Measurements from ENCODE around the gene ATAD5.
A peak's percentile ranks its signal among the peaks of the same experiment; 100 is the strongest.
"Not testable (repeated sequence)": the region's sequence is repeated elsewhere in the genome, so short reads cannot be mapped to it uniquely, and the experiment has no call there.

The ATAD5 gene

GRCh38 chr17:30864636-30865035 lies 32.9 kb downstream of the ATAD5 start:
- Histone ChIP-seq H3K4me3 (ENCODE audit: low read depth, low read length) (no peak overlapping the region), H3K27me3 (ENCODE audit: control insufficient read depth, insufficient read depth, low read length) (no peaks in the 10 kb centered on the region), H3K36me3 (ENCODE audit: control insufficient read depth, insufficient read depth, low read length) (peaks cover 85% of the 10 kb centered on the region), H3K27ac (ENCODE audit: low read depth, low read length) (no peak overlapping the region), H3K4me1 (ENCODE audit: control insufficient read depth, insufficient read depth, low read length) (no peaks in the 10 kb centered on the region), H3K9me3 (ENCODE audit: control insufficient read depth, insufficient read depth, low read length) (no peaks in the 10 kb centered on the region), H3K9ac (ENCODE audit: low read depth, low read length) (no peak overlapping the region)

- Histone ChIP-seq H3K36me3 (ENCODE audit: control insufficient read depth, insufficient read depth, low read length) (peaks cover 84% of the 10 kb centered on the region), H3K9me3 (ENCODE audit: control insufficient read depth, insufficient read depth, low read length) (no peaks in the 10 kb centered on the region), H3K9ac (ENCODE audit: low read depth, low read length) (no peak overlapping the region), H3K4me1 (ENCODE audit: control insufficient read depth, insufficient read depth, low read length) (no peaks in the 10 kb centered on the region), H3K4me3 (ENCODE audit: low read depth, low read length) (no peak overlapping the region), H3K27me3 (ENCODE audit: control insufficient read depth, insufficient read depth, low read length) (no peaks in the 10 kb centered on the region), H3K27ac (ENCODE audit: low read depth, low read length) (no peak overlapping the region)
Observed at GRCh38 chr17:30869005-30869404, 37.2 kb downstream of the ATAD5 start.

- Histone ChIP-seq H3K4me1 (ENCODE audit: control insufficient read depth, insufficient read depth, low read length) (no peaks in the 10 kb centered on the region), H3K36me3 (ENCODE audit: control insufficient read depth, insufficient read depth, low read length) (peaks cover 65% of the 10 kb centered on the region), H3K4me3 (ENCODE audit: low read depth, low read length) (no peak overlapping the region), H3K9me3 (ENCODE audit: control insufficient read depth, insufficient read depth, low read length) (no peaks in the 10 kb centered on the region), H3K27ac (ENCODE audit: low read depth, low read length) (no peak overlapping the region), H3K27me3 (ENCODE audit: control insufficient read depth, insufficient read depth, low read length) (no peaks in the 10 kb centered on the region), H3K9ac (ENCODE audit: low read depth, low read length) (no peak overlapping the region)
Observed at GRCh38 chr17:30886187-30886586, 54.4 kb downstream of the ATAD5 start.

GRCh38 chr17:30894236-30894635 lies 62.5 kb downstream of the ATAD5 start:
- H3K9ac ChIP-seq (ENCODE audit: low read depth, low read length), result no peak overlapping the region
- H3K27me3 ChIP-seq (ENCODE audit: control insufficient read depth, insufficient read depth, low read length), result no peaks in the 10 kb centered on the region
- peaks cover 84% of the 10 kb centered on the region for H3K36me3 ChIP-seq (ENCODE audit: control insufficient read depth, insufficient read depth, low read length)
- H3K27ac ChIP-seq (ENCODE audit: low read depth, low read length), result no peak overlapping the region
- no peak overlapping the region for H3K4me3 ChIP-seq (ENCODE audit: low read depth, low read length)
- H3K9me3 ChIP-seq (ENCODE audit: control insufficient read depth, insufficient read depth, low read length), result no peaks in the 10 kb centered on the region
- H3K4me1 ChIP-seq (ENCODE audit: control insufficient read depth, insufficient read depth, low read length), result no peaks in the 10 kb centered on the region

GRCh38 chr17:30897311-30897710 lies 65.5 kb downstream of the ATAD5 start:
- Histone ChIP-seq H3K36me3 (ENCODE audit: control insufficient read depth, insufficient read depth, low read length) (peaks cover 82% of the 10 kb centered on the region), H3K27me3 (ENCODE audit: control insufficient read depth, insufficient read depth, low read length) (no peaks in the 10 kb centered on the region), H3K9me3 (ENCODE audit: control insufficient read depth, insufficient read depth, low read length) (no peaks in the 10 kb centered on the region), H3K27ac (ENCODE audit: low read depth, low read length) (no peak overlapping the region), H3K9ac (ENCODE audit: low read depth, low read length) (no peak overlapping the region), H3K4me1 (ENCODE audit: control insufficient read depth, insufficient read depth, low read length) (no peaks in the 10 kb centered on the region), H3K4me3 (ENCODE audit: low read depth, low read length) (no peak overlapping the region)

- H3K4me1 ChIP-seq (ENCODE audit: control insufficient read depth, insufficient read depth, low read length), result no peaks in the 10 kb centered on the region
- no peaks in the 10 kb centered on the region for H3K27me3 ChIP-seq (ENCODE audit: control insufficient read depth, insufficient read depth, low read length)
- peak overlapping the region; percentile 86 for H3K4me3 ChIP-seq (ENCODE audit: low read depth, low read length)
- peak overlapping the region; percentile 57 for H3K9ac ChIP-seq (ENCODE audit: low read depth, low read length)
- no peaks in the 10 kb centered on the region for H3K9me3 ChIP-seq (ENCODE audit: control insufficient read depth, insufficient read depth, low read length)
- peaks cover 23% of the 10 kb centered on the region for H3K36me3 ChIP-seq (ENCODE audit: control insufficient read depth, insufficient read depth, low read length)
- peak overlapping the region; percentile 43 for H3K27ac ChIP-seq (ENCODE audit: low read depth, low read length)
Observed at GRCh38 chr17:30905742-30906100, 74.0 kb downstream of the ATAD5 start.

- H3K27ac ChIP-seq (ENCODE audit: low read depth, low read length), result peak within 1 kb of the TSS; percentile 82
- peak within 1 kb of the TSS; percentile 86 for H3K4me3 ChIP-seq (ENCODE audit: low read depth, low read length)
- H3K27me3 ChIP-seq (ENCODE audit: control insufficient read depth, insufficient read depth, low read length), result no peaks in the 10 kb centered on the region
- peaks cover 20% of the 10 kb centered on the region for H3K36me3 ChIP-seq (ENCODE audit: control insufficient read depth, insufficient read depth, low read length)
- no peaks in the 10 kb centered on the region for H3K9me3 ChIP-seq (ENCODE audit: control insufficient read depth, insufficient read depth, low read length)
- H3K4me1 ChIP-seq (ENCODE audit: control insufficient read depth, insufficient read depth, low read length), result no peaks in the 10 kb centered on the region
- H3K9ac ChIP-seq (ENCODE audit: low read depth, low read length), result peak within 1 kb of the TSS; percentile 73
Observed at GRCh38 chr17:30906101-30906911, 74.5 kb downstream of the ATAD5 start, which contains the start of gene TEFM. TSS of gene TEFM (minus strand) at chr17:30906238. CDS start at chr17:30906198, 40 bp downstream.

GRCh38 chr17:30908717-30909420 lies 77.1 kb downstream of the ATAD5 start:
- Histone ChIP-seq H3K36me3 (ENCODE audit: control insufficient read depth, insufficient read depth, low read length) (peaks cover 5% of the 10 kb centered on the region), H3K27ac (ENCODE audit: low read depth, low read length) (no peak overlapping the region)

GRCh38 chr17:30910151-30910550 lies 78.4 kb downstream of the ATAD5 start:
- H3K9ac ChIP-seq (ENCODE audit: low read depth, low read length); H3K4me3 ChIP-seq (ENCODE audit: low read depth, low read length); H3K27ac ChIP-seq (ENCODE audit: low read depth, low read length); H3K36me3 ChIP-seq (ENCODE audit: control insufficient read depth, insufficient read depth, low read length); H3K27me3 ChIP-seq (ENCODE audit: control insufficient read depth, insufficient read depth, low read length); H3K9me3 ChIP-seq (ENCODE audit: control insufficient read depth, insufficient read depth, low read length); H3K4me1 ChIP-seq (ENCODE audit: control insufficient read depth, insufficient read depth, low read length): not testable (repeated sequence)

More at GRCh38 chr17:30908717-30909420, 77.1 kb downstream of the ATAD5 start:
- Histone ChIP-seq H3K4me3 (ENCODE audit: low read depth, low read length) (no peak overlapping the region), H3K9me3 (ENCODE audit: control insufficient read depth, insufficient read depth, low read length) (no peaks in the 10 kb centered on the region), H3K27me3 (ENCODE audit: control insufficient read depth, insufficient read depth, low read length) (no peaks in the 10 kb centered on the region), H3K9ac (ENCODE audit: low read depth, low read length) (no peak overlapping the region), H3K4me1 (ENCODE audit: control insufficient read depth, insufficient read depth, low read length) (no peaks in the 10 kb centered on the region)

GRCh38 chr17:30913955-30914354 lies 82.2 kb downstream of the ATAD5 start:
- no peaks in the 10 kb centered on the region for H3K36me3 ChIP-seq (ENCODE audit: control insufficient read depth, insufficient read depth, low read length)
- H3K27ac ChIP-seq (ENCODE audit: low read depth, low read length), result no peak overlapping the region
- H3K4me1 ChIP-seq (ENCODE audit: control insufficient read depth, insufficient read depth, low read length), result no peaks in the 10 kb centered on the region
- no peak overlapping the region for H3K4me3 ChIP-seq (ENCODE audit: low read depth, low read length)
- no peaks in the 10 kb centered on the region for H3K27me3 ChIP-seq (ENCODE audit: control insufficient read depth, insufficient read depth, low read length)
- no peak overlapping the region for H3K9ac ChIP-seq (ENCODE audit: low read depth, low read length)
- no peaks in the 10 kb centered on the region for H3K9me3 ChIP-seq (ENCODE audit: control insufficient read depth, insufficient read depth, low read length)
